ENCODE data around the gene TMEM245.

- no peak for TF ChIP-seq CTCF (IDR thresholded peaks at IDR 0.05)
- no peak for TF ChIP-seq EP300 (IDR thresholded peaks at IDR 0.05)
Observed at GRCh38 chr9:109150925-109151545, 31.3 kb upstream of the TMEM245 start.

Measured in sigmoid colon (tissue), 4 donors.